Measurements from ENCODE around the gene TMEM184B.
A peak's percentile ranks its signal among the peaks of the same experiment; 100 is the strongest.

TMEM184B gene

DNA sequence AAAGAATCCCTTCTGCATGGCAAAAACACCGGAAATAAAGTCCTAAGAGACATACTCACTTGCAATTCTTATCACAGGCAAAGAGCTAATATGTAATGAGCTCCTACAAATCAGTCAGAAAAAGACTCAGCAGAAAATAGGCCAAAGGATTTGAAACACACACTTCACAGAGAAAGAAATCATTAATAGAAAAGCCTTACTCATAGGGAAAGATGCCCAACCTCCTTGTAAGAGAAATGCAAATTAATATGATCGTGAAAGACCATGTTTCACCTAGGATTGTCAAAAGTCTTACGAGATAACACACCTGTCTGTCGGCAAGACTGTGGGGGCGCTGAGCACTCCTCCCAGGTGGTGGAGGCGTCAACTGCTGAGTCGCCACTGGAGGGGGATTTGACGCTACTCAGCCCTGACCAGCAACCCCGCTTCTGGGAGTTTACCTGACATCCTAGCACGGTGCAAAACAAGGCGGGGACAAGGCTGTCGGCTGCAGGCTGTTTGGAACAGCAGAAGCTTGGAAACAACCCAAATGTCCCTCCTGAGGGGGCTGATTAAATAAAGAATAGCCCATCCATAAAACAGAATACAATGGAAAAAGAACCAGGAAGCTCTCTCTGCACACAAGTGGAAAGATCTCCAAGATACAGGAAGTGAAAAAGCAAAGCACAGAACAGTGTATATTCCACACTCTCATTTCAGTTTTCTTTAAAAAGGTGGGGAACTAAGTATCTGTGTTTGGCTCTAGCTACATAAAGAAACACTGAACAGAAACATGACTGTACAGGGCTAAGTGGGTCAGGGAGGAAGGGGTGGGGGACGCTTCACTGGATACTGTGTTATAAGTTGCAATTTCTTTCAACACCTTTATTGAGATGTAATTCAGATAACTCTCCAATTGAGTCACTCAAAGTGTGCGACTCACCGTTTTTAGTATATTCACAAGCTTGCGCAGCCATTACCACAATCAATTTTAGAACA is 33.0 kb upstream of the TMEM184B start:
- DNase-seq, result peak; percentile 68

DNA sequence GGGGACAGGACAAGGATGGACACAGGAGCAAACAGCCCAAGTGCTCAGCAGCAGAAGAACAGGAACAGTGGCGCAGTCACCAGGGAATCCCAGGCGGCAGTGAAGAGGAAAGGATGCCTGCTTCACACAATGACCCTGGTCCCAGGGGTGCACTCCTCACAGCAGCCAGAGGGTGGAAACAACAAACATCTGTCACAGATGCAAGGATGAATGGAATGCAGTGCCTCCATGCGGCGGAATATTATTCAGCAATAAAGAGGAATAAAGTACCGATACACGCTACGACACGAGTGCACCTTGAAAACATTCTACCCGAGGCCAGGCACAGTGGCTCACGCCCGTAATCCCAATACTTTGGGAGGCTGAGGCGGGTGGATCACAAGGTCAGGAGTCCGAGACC is 31.7 kb upstream of the TMEM184B start:
- no peak for DNase-seq

DNA sequence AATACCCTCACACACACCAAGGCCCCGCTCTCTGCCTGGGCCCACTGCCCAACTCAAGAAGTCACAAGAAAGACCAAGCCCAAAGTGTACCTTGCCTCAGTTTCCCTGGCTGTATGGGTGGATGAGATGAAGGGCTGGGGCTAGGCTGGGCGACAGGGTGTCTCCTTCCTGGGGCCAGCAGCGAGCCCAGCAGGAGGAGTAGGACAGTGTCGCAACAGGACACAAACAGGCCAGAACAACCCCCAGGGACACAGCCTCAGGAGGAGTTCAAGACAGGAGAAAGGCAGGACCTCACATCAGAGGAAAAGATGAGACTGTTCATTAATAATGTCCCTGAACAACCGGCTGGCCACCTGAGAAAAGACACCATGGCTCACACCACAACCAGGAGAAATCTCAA is 31.2 kb upstream of the TMEM184B start:
- no peak for DNase-seq

DNA sequence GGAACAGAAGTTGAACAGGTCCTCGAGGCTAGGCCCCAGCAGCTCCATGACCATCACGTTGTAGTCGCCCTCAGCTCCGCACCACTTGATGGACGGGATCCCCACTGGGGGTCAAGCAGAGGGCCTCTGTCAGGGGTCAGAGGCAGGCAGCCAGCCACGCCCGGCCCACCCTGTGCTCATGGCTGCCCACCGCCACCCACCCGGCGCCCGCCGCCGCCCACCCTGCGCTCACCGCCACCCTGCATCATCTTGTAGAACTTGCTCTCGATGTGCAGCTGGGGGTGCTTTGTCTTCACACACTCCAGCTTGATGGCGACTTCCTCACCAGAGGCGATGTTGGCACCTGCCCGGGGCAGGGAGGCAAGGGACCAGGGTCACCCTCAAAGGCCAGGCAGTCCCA is 30.1 kb upstream of the TMEM184B start:
- DNase-seq, result no peak

DNA sequence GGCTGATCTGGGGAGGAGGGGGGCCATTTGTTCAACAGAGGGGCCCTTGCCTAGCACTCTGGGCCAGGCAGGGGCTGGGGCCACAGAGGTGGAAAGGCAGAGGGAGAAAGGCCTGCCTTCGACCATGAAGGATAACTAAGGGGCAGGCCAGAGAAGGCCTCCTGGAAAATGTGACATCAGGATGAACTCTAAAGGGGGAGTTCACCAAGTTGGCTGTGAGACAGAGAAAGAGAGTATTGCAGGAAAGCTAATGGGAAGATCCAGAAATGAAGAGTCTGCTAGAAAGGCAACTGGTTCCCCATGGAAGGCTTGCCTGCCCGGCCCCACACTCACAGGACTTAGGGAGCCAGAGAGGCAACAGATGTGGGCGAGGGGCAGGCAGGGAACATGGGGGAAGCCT is 28.1 kb upstream of the TMEM184B start:
- DNase-seq, result no peak

DNA sequence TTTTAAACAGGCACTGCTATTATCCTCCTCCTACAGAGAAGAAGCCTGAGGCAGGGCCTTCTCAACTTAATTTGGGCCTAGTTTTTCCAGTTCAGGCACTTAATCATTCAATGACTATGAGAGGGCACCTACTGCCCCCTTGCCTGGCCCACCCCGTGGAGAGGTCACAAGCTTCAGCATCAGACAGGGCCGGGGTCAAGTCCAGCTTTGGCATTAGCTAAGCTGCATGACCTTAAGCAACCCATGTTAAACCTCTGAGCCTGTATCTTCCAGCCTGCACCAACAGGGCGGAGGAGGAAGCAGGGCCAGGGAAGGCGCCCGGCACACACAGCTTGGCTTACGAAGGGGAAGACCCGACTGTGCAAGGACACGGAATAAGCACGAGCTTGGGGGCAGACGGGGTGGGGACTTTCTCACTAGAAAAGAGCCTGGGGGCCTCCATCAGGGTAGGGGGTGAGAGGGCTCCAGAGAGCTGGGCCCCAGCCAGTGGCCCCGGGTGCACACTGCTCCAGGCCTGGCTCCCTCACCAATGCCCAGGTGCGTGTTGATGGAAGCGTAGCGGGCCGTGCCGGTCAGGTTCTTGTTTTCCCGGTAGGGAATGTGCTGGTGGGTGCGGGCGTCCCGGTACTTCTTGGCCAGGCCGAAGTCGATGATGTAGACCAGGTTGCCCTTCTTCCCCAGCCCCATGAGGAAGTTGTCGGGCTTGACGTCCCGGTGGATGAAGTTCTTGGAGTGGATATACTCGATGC is 27.6 kb upstream of the TMEM184B start:
- DNase-seq, result no peak

DNA sequence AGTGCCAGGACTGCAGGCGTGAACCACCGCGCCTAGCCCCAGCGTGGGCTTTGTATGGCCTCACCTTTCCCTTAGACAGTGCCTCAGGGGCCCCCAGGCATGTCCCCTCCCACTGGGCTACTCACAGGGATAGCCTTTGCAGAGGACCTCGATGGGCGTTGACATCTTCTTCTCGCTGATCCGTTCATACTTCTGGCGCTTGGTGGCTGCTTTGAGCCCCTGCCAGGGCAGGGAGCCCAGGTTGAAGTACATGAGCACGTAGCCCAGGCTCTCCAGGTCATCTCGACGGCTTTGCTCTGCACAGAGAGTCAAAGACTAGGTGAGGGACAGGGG is 26.9 kb upstream of the TMEM184B start:
- no peak for DNase-seq

DNA sequence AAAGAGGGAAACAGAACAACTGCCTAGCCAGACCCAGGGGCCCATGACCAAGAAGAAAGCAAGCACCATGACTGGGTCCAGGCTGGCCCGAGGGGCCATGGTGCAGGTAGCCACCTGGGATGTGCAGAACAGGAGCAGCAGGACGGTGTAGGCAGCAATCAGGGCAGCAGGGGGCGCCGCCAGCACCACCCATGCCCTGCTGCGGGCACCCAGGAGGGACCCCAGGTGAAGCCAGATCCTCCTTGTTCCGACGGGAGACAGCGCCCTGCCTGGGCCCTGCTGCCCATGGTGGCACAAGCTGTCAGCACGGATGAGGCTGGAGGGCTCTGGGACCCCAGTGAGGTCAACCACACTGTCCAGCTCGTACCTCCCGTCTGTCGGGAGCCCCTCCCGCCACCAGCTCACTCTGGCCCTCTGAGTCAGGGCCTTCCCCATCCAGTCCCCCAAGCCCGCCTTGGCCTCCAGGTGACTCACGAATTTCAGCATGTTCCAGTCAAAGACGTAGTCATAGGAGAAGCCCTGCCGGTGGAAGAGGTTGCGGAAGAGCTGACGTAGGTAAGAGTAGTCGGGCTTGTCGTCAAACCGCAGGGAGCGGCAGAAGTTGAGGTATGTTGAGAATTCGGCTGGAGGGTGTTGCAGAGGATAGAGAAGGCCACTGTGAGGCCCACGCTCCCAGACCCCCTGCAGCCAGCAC is 25.6 kb upstream of the TMEM184B start:
- peak; percentile 84 for DNase-seq

DNA sequence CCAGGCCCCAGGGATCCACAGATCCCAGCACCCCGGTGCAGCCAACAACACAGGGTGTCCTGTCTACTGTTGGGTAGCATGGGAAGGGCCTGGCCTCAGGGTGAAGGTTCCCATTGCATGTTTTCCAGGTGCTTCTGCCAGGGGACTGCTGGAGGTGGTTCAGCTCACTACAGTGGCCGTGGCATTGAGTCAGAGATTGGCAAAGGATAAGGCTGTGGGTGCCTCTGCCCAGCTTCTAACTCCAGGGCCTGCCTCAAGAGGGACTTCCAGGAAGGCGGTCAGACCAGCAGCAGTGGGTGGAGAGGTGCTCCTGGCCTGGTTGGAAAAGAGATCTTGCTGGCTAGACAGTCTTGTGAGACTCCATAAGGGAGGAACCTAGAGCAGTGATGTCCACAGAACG is 23.6 kb upstream of the TMEM184B start:
- DNase-seq, result no peak

DNA sequence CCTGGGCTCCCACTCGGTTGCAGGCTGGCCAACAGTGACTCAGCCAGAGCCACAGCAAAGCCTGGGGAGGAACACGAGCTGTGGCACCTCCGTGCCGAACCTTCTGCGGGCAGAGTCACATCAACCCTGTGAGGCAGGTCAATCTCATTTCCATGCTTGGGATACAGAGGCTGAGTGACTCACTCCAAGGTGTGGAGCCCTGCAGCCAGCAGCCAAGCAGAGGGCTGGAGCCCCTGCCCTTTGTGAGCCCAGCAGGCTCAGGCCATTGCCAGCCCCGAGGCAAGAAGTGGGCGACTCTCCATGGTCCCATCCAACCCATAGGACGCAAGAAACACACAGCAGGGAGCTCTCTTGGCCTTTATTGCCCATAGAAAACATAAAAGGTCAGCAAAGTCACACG is 23.1 kb upstream of the TMEM184B start:
- DNase-seq, result no peak

DNA sequence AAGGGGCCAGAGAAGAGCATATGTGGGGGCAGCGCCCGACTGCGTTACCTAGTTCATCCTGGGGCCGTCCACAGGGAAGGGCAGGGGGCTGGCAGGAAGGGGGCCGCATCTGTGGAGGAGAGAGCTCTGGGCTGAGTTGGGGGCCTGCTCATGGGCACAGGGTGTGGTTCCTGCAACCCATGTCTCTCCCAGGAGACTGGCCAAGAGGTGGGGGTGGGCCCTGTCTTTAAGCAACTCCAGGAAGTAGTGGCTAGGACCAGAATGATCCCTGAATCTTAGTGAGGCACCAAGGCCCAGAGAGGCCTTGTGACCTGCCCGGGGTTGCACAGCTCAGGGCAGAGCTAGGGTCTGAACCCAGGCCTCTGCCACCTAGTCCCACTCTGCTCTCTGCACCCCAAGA is 22.5 kb upstream of the TMEM184B start:
- no peak for DNase-seq

DNA sequence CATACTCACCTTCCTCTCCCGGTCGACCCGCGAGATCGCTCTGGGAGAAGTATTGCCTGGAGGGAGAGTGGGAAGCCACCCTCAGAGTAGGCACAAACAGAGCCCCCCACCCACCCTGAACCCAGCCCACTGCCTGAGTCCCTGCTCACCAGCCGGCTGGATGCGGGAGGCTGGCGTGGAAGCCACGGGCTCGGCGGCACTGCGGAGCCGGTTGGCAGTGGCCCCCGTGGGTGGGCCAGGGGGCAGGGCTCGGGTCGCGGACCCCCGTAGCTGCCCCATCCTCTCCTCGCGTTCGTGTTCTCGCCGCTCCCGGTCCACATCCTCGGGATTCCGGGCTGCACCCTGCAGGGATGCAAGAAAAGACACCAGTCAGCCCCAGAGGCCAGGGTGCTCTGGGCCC is 21.4 kb upstream of the TMEM184B start:
- DNase-seq, result no peak

DNA sequence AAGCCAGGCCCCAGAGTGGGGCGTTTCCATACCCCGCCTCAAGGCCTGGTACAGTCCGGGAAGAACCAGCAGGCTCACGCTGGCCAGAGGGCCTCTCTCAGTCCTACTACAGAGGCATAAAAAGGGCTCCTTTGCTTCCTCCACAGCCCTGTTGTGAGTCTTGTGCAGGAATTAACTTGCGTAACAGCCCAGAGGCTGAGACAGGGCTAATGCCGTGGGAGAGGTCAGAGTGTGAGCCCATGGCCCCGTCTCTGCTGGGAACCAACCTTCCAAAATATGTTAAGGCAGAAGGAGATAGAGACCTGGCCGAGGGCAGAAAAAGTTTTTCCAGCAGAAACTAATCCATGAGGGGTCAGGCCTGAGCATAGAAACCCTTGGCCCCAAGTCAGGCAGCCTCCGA is 19.9 kb upstream of the TMEM184B start:
- DNase-seq, result no peak

DNA sequence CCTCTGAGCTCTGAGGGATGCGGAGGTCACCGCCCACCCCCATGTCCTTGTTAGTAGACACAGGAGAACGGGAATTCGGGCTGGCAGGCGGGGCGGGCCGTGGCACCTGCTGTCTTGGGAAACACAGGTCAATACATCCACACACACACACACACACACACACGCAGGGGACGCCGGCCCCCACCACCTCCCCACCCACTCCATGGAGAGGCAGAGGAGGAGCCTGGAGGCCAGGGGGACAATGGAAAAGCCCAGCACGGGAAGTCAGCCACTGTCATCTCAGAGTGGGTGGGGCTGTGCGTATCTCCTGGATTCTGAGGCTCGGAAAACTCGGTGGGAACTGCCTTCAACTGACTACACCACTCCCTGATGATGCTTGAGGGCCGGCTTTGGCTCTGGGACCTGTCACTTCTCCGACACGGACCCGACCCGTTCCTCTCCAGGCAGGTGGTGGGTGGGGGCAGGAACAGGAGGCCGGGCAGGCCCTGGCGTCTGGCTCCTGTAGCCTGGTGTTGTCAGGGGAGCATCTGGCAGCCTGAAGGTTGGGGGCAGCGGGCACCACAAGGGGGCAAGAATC is 18.5 kb upstream of the TMEM184B start:
- DNase-seq, result no peak

DNA sequence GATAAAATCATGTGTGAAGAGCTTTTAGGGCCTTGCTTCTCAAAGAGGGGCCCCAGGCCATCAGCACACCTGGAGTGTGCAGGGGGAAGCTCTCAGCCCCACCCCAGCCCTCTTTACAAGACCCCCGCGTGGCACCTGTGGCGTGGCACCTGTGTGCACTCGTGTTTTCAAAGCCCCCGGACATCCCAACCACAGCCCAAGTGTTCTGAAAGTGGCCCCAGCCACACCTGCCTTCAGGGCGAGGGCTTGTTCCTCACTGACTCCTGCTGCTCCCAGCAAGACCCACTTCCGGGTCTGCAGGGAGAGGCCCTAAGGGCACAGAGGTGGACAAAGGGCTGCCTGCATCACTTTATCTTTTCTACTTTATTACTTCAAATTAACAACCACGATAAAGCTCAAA is 17.5 kb upstream of the TMEM184B start:
- no peak for DNase-seq

DNA sequence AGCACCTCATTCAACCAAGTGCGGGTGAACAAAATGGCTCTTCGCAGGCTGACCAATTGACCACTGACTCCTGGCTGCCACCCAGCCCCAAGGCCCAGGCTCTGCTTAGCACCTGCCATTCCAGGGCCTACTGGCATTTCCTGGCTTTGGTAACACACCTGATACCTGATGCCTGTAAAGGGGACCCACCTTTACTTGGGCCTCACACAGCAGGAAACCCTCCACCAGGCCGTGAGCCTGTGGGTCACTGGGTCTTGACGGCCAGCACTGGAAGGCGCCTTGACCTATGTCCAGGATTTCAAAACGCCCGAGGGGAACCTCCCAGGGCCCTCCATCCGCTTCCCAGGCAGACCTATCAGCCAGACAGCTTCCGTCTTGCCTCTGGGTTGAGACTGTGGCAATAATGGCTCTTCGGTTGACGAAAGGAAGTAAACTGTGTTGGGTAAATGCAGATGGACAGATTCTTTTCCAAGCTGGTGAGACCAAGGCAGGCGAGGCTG is 16.8 kb upstream of the TMEM184B start:
- no peak for DNase-seq

DNA sequence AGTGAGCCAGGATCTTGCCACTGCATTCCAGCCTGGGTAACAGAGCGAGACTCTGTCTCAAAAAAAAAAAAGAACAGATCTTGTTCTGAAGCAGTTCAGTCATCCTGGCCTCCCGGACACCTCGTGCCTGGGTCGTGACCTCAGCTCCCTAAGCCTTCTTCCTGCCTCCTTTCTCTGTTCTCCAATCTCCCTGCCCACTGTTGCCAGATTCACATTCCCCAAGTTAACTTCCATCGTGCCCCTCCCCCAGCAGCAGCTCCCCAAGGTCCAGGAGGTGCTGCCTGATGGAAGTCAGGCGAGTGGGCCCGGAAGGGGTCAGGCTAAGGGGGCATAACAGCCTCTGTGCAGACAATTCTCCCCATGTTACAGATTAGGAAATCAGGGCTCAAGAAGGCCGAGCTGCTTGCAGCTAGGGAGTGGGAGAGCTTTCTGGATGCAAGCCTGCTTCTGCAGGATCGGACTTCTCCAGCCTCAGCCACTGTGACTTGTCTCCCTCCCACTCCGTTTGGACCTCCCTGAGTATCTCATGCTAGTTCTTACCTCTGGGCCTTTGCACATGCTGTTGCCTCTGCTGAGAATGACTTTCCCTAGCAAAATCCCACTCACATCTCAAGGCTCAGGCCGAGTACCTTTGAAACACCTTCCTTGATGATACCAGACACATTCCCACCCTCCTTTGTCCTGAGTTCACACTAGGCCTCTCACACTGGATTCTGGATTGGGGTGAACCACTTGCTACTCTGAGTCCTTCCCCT is 14.3 kb upstream of the TMEM184B start:
- DNase-seq, result no peak

DNA sequence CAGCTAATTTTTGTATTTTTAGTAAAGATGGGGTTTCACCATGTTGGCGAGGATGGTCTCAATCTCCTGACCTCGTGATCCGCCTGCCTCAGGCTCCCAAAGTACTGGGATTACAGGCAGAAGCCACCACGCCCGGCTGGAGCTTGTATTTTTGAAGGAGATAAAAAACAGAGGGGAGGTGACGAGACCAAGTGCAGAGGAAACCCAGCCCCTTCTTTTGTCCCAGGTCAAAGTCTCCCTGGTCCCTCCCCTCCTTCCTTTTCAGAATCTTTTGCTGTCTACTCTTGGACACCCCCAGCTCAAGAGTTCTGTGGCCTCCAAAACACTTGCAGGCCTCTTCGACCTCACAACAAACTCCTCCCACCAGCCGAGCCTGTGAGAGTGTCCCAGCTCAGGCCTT is 12.2 kb upstream of the TMEM184B start:
- DNase-seq, result no peak

DNA sequence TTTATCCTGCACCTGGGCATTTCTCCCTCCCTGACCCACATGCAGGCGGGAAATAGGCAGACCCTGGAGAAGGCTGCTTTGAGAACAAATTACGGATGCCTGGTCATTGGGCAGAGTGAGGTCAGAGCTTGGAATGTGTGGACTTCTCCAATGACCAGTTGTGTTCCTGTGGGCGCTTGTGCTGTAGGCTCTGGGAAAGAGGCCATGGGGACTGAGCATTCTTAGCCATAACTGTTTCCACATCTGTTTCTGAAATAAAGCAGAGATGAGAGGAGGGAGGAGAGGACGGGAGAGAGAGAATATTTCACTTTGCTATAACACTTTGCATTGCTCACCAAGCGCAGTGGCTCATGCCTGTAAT is 11.2 kb upstream of the TMEM184B start:
- DNase-seq, result peak; percentile 79

DNA sequence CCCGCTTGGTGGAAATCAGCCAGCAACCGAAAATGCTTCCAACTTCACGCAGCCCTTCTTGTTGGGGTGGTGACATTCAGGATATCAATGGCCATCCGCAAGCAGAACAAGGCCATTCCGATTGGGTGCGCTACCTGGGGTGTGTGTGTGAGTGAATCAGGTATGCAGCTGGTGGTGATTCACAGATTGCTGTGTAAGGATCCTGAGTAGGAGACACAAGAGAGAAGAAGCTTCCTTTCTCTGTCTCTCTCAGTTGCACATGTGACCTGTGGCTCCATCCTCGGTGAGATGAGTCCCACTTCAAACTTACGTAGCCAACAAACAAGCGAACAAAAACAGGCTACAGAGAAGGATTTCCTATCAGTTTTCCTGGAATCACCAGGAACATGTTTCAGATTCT is 9.6 kb upstream of the TMEM184B start:
- no peak for DNase-seq

DNA sequence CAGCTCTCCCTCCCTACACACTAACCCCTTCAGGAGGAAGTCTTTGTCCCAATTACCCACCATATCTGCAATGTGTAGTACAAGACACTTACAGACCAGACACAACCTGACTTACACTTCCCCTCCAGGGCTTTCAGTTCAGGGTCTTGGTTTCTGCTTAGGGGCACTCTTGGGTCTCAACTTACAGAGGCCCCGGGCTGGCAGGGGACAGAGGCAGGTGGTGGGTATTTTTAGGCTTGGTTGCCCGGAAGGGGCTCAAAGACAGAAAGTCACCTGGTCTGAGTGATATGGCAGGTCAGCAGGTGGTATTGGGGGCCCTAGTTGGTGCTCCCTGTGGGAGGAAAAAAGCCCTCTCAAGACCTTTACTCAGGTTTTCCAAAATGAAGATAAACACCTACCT is 3.4 kb upstream of the TMEM184B start:
- DNase-seq, result no peak

DNA sequence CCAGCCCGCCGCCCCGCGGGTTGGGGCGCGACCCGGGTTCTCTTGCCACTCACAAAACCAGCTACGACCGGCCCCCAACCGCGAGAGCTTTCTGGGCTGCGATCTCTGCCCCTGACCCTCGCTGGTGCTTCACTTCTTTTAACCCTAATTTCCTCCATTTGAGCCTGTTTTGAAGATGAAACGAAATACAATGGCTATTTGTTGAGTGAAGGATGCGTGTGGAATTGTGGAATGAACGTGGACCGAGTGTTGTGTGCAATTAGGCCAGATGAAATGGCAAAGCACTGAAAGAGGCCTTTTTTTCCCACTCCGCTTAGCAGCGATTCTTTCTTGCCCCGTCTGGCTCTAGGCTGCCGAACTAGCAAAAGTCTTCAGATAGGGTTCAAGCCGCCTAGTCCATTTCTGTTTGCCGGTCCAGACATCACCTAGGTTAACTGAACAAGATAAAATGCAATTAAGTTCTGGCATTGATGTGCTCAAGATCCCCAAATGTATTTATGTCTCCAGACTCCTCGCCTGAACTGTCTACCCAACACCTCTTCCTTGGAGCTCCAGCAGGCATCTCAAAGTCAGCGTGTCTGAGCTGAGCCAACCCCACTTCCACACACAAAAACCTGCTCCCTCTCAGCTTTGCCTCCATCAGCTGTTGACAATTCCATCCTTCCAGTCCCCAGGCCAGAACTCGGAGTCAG is 471 bp upstream of the TMEM184B start:
- DNase-seq, result no peak

Data from fibroblast of upper back skin (primary cell).